Vagina (tissue), 2 donors: ENCODE results near the gene RHOD. TPM values are rescaled to one million over a fixed set of nuclear protein-coding genes. Genes with fewer than 3 reads are reported as not detected.

ENCODE experiments used
- DNase-seq, 2 donors: peaks; one replicate each; pipeline ENCODE4 v3.0.0-alpha.2; 2017; ENCODE audit errors: extremely low spot score in 2 of 2
- H3K27ac ChIP-seq: fragments of 200-600 bp; sonication (generic); one replicate; pipeline ENCODE4 v1.5.1; 2019
- H3K27me3 ChIP-seq: fragments of 200-600 bp; sonication (generic); one replicate; pipeline ENCODE4 v1.5.1; 2019
- H3K36me3 ChIP-seq, 2 donors: fragments of 200-600 bp; sonication (generic); one replicate each; pipeline ENCODE4 v1.5.1; 2017 to 2019
- H3K4me1 ChIP-seq: fragments of 200-600 bp; sonication (generic); one replicate; pipeline ENCODE4 v1.5.1; 2019
- H3K4me3 ChIP-seq, 2 donors: fragments of 200-600 bp; sonication (generic); 1 replicate in 1 of 2; 2 replicates in 1 of 2; pipeline ENCODE4 v1.5.1; 2016 to 2019
- H3K9me3 ChIP-seq: fragments of 200-600 bp; sonication (generic); one replicate; pipeline ENCODE4 v1.5.1; 2019
- CTCF ChIP-seq, 3 experiments: fragments of 450-650 bp in 2 of 3; fragments of 200-600 bp in 1 of 3; sonication (generic) in 1 of 3; IDR thresholded peaks; one replicate each; pipeline ENCODE4 v1.5.1; 2017 to 2019; ENCODE audit warnings: antibody characterized with exemption in 3 of 3, mild to moderate bottlenecking in 2 of 3, moderate library complexity in 2 of 3
- POLR2A ChIP-seq, 2 donors: fragments of 450-650 bp; IDR thresholded peaks; one replicate each; pipeline ENCODE4 v1.6.1; 2017; ENCODE audit warnings: antibody characterized with exemption in 2 of 2, mild to moderate bottlenecking in 2 of 2, moderate library complexity in 2 of 2
- POLR2AphosphoS5 ChIP-seq, 2 donors: sonication (generic); formaldehyde crosslinking; IDR thresholded peaks; one replicate each; pipeline ENCODE4 v1.9.0; 2017; ENCODE audit warnings: antibody characterized with exemption in 2 of 2, mild to moderate bottlenecking in 2 of 2, low read depth in 1 of 2; ENCODE audit not compliant: insufficient read depth in 1 of 2
- intact Hi-C: fragments of 100-400 bp; cut with DNase I; formaldehyde crosslinking; loops from one replicate; pipeline ENCODE4 v1.15.1; 2023
- total RNA-seq: library from RNA; depleted of rRNA; stranded (reverse); fragments of >200 nt; gene quantifications from one replicate; pipeline ENCODE4 v1.2.3, GENCODE V29; 2016

The RHOD gene
- total RNA-seq, 1 donor from 2014 or later, result 26.5 TPM

- H3K4me1 ChIP-seq, result no peaks in the 10 kb centered on the region
- no peak for TF ChIP-seq POLR2A (IDR thresholded peaks at IDR 0.05)
- no peak for TF ChIP-seq CTCF (IDR thresholded peaks at IDR 0.05)
- TF ChIP-seq POLR2AphosphoS5 (IDR thresholded peaks at IDR 0.05; ENCODE audit: insufficient read depth in 1 of 2, low read depth in 1 of 2), result no peak
- no peak for DNase-seq
- H3K27me3 ChIP-seq, result no peaks in the 10 kb centered on the region
- no peak overlapping the region for H3K4me3 ChIP-seq
- no peak overlapping the region for H3K27ac ChIP-seq
- H3K9me3 ChIP-seq, result no peaks in the 10 kb centered on the region
- intact Hi-C loops, result no loop called here
- no peaks in the 10 kb centered on the region for H3K36me3 ChIP-seq
These were observed 16.5 kb upstream of the RHOD start for GRCh38 chr11:67040147-67040546.

GRCh38 chr11:67041602-67042001, 15.0 kb upstream of the RHOD start:
- Histone ChIP-seq H3K27ac (no peak overlapping the region), H3K4me1 (no peaks in the 10 kb centered on the region), H3K36me3 (no peaks in the 10 kb centered on the region), H3K9me3 (no peaks in the 10 kb centered on the region), H3K4me3 (no peak overlapping the region), H3K27me3 (no peaks in the 10 kb centered on the region)
- DNase-seq, result no peak
- no peak for TF ChIP-seq POLR2A (IDR thresholded peaks at IDR 0.05)
- intact Hi-C loops, result no loop called here

GRCh38 chr11:67043572-67044349, 12.9 kb upstream of the RHOD start:
- TF ChIP-seq POLR2AphosphoS5 (IDR thresholded peaks at IDR 0.05; ENCODE audit: insufficient read depth in 1 of 2, low read depth in 1 of 2) (no peak), CTCF (IDR thresholded peaks at IDR 0.05) (no peak), POLR2A (IDR thresholded peaks at IDR 0.05) (no peak)
- no peak for DNase-seq
- no peaks in the 10 kb centered on the region for H3K27me3 ChIP-seq
- H3K4me3 ChIP-seq, result no peak overlapping the region
- no peaks in the 10 kb centered on the region for H3K36me3 ChIP-seq
- no peaks in the 10 kb centered on the region for H3K4me1 ChIP-seq
- intact Hi-C loops, result no loop called here
- H3K27ac ChIP-seq, result no peak overlapping the region
- H3K9me3 ChIP-seq, result no peaks in the 10 kb centered on the region

GRCh38 chr11:67044496-67044895, 12.2 kb upstream of the RHOD start:
- TF ChIP-seq POLR2A (IDR thresholded peaks at IDR 0.05) (no peak), POLR2AphosphoS5 (IDR thresholded peaks at IDR 0.05; ENCODE audit: insufficient read depth in 1 of 2, low read depth in 1 of 2) (no peak), CTCF (IDR thresholded peaks at IDR 0.05) (no peak)
- intact Hi-C loops, result no loop called here

GRCh38 chr11:67045314-67045713, 11.3 kb upstream of the RHOD start:
- H3K4me1 ChIP-seq, result no peaks in the 10 kb centered on the region
- H3K27me3 ChIP-seq, result no peaks in the 10 kb centered on the region
- no peak for DNase-seq
- no peak overlapping the region for H3K4me3 ChIP-seq
- TF ChIP-seq POLR2AphosphoS5 (IDR thresholded peaks at IDR 0.05; ENCODE audit: insufficient read depth in 1 of 2, low read depth in 1 of 2) (no peak), POLR2A (IDR thresholded peaks at IDR 0.05) (no peak), CTCF (IDR thresholded peaks at IDR 0.05) (no peak)
- no peaks in the 10 kb centered on the region for H3K36me3 ChIP-seq
- intact Hi-C loops, result no loop called here
- no peak overlapping the region for H3K27ac ChIP-seq
- no peaks in the 10 kb centered on the region for H3K9me3 ChIP-seq

More at GRCh38 chr11:67044496-67044895, 12.2 kb upstream of the RHOD start:
- Histone ChIP-seq H3K27ac (no peak overlapping the region), H3K27me3 (no peaks in the 10 kb centered on the region), H3K4me1 (no peaks in the 10 kb centered on the region), H3K9me3 (no peaks in the 10 kb centered on the region), H3K36me3 (no peaks in the 10 kb centered on the region), H3K4me3 (no peak overlapping the region)
- DNase-seq, result no peak
